ENCODE data around the gene GFRAL. TPM values are rescaled to one million over a fixed set of nuclear protein-coding genes. Genes with fewer than 3 reads are reported as not detected.
A peak's percentile ranks its signal among the peaks of the same experiment; 100 is the strongest.

GFRAL gene
- total RNA-seq, 1 donor from 2014 or later = not detected

- DNase-seq (ENCODE audit: low spot score) = no peak
- Mint-ChIP-seq H3K9me3 (no peaks in the 10 kb centered on the region), H3K4me3 (no peak overlapping the region), H3K27me3 (ENCODE audit: insufficient read depth, low read depth) (no peaks in the 10 kb centered on the region), H3K36me3 (no peaks in the 10 kb centered on the region), H3K4me1 (no peaks in the 10 kb centered on the region), H3K27ac (no peak overlapping the region)
- H4K20me1 ChIP-seq (ENCODE audit: low read depth) = no peaks in the 10 kb centered on the region
- H3F3A ChIP-seq (ENCODE audit: low read depth) = no peaks in the 10 kb centered on the region
- no peaks in the 10 kb centered on the region for H3K9me3 ChIP-seq (ENCODE audit: low read depth)
- TF ChIP-seq EZH2phosphoT487 (IDR thresholded peaks at IDR 0.05) (no peak), CTCF (IDR thresholded peaks at IDR 0.05) (no peak), EZH2 (IDR thresholded peaks at IDR 0.05) (no peak)
- no peaks in the 10 kb centered on the region for H3K27me3 ChIP-seq
- H3K4me2 ChIP-seq = no peak overlapping the region
- no peak overlapping the region for H3K9ac ChIP-seq
- no peaks in the 10 kb centered on the region for H3K79me2 ChIP-seq (ENCODE audit: low read depth)
- H2AFZ ChIP-seq (replicated peaks) = peak overlapping the region; percentile 42
- H3K4me1 ChIP-seq = no peaks in the 10 kb centered on the region
- no peak overlapping the region for H3K4me3 ChIP-seq
- H3K36me3 ChIP-seq = no peaks in the 10 kb centered on the region
- no peak overlapping the region for H3K27ac ChIP-seq
Observed at GRCh38 chr6:55405474-55406235, 78.4 kb downstream of the GFRAL start.

GRCh38 chr6:55410674-55411073, 83.4 kb downstream of the GFRAL start:
- no peak overlapping the region for H2AFZ ChIP-seq (replicated peaks)
- H3K4me1 ChIP-seq = no peaks in the 10 kb centered on the region
- no peak overlapping the region for H3K4me3 ChIP-seq
- no peak for TF ChIP-seq EZH2phosphoT487 (IDR thresholded peaks at IDR 0.05)
- TF ChIP-seq EZH2 (IDR thresholded peaks at IDR 0.05) = no peak
- no peak for TF ChIP-seq CTCF (IDR thresholded peaks at IDR 0.05)
- Mint-ChIP-seq H3K4me1 (no peaks in the 10 kb centered on the region), H3K9me3 (no peaks in the 10 kb centered on the region), H3K27me3 (ENCODE audit: insufficient read depth, low read depth) (no peaks in the 10 kb centered on the region), H3K4me3 (no peak overlapping the region), H3K36me3 (no peaks in the 10 kb centered on the region), H3K27ac (no peak overlapping the region)
- H4K20me1 ChIP-seq (ENCODE audit: low read depth) = no peaks in the 10 kb centered on the region
- no peak overlapping the region for H3K27ac ChIP-seq
- H3K9me3 ChIP-seq (ENCODE audit: low read depth) = no peaks in the 10 kb centered on the region
- no peaks in the 10 kb centered on the region for H3K79me2 ChIP-seq (ENCODE audit: low read depth)
- no peak overlapping the region for H3K9ac ChIP-seq
- H3K27me3 ChIP-seq = no peaks in the 10 kb centered on the region
- no peak overlapping the region for H3K4me2 ChIP-seq
- no peak for DNase-seq (ENCODE audit: low spot score)
- H3K36me3 ChIP-seq = no peaks in the 10 kb centered on the region
- no peaks in the 10 kb centered on the region for H3F3A ChIP-seq (ENCODE audit: low read depth)

GRCh38 chr6:55423933-55424332, 96.7 kb downstream of the GFRAL start:
- Mint-ChIP-seq H3K4me3 (no peak overlapping the region), H3K27ac (no peak overlapping the region), H3K27me3 (ENCODE audit: insufficient read depth, low read depth) (no peaks in the 10 kb centered on the region), H3K9me3 (no peaks in the 10 kb centered on the region), H3K4me1 (no peaks in the 10 kb centered on the region), H3K36me3 (no peaks in the 10 kb centered on the region)
- H3K9me3 ChIP-seq (ENCODE audit: low read depth) = no peaks in the 10 kb centered on the region
- H3K27me3 ChIP-seq = no peaks in the 10 kb centered on the region
- H3K4me1 ChIP-seq = peaks cover 14% of the 10 kb centered on the region
- no peak overlapping the region for H3K27ac ChIP-seq
- no peak for TF ChIP-seq CTCF (IDR thresholded peaks at IDR 0.05)
- DNase-seq (ENCODE audit: low spot score) = no peak
- no peak overlapping the region for H3K4me3 ChIP-seq
- no peaks in the 10 kb centered on the region for H3K79me2 ChIP-seq (ENCODE audit: low read depth)
- H3K36me3 ChIP-seq = no peaks in the 10 kb centered on the region
- no peaks in the 10 kb centered on the region for H4K20me1 ChIP-seq (ENCODE audit: low read depth)
- no peaks in the 10 kb centered on the region for H3F3A ChIP-seq (ENCODE audit: low read depth)
- no peak overlapping the region for H3K4me2 ChIP-seq
- H2AFZ ChIP-seq (replicated peaks) = no peak overlapping the region
- H3K9ac ChIP-seq = no peak overlapping the region
